SK-N-SH (cell line): ENCODE data around the gene NUP50. TPM values are rescaled to one million over a fixed set of nuclear protein-coding genes. Genes with fewer than 3 reads are reported as not detected.

Experiments used
- CTCF ChIA-PET: fragments of 300-600, 350-600 bp; formaldehyde crosslinking; extraction: SDS; loops from one replicate; lab custom pipeline; 2021; lab: Yijun Ruan, JAX
- POLR2A ChIA-PET: fragments of 350-600 bp; sonication (Branson Sonifier 250); formaldehyde crosslinking; extraction: SDS; loops from one replicate; lab custom pipeline; 2020; ENCODE audit warnings: antibody characterized with exemption, inconsistent platforms; lab: Yijun Ruan, JAX
- DNase-seq: peaks from one replicate; pipeline ENCODE4 v3.0.0; 2012
- H2AFZ ChIP-seq: fragments of 200-600 bp; sonication (generic); 2 replicates; pipeline ENCODE4 v1.8.1; 2016; ENCODE audit warnings: antibody characterized with exemption, mild to moderate bottlenecking, low read depth
- H3F3A ChIP-seq: fragments of 200-600 bp; sonication (generic); replicated peaks from 2 replicates; pipeline ENCODE3; 2016; ENCODE audit warnings: antibody characterized with exemption, mild to moderate bottlenecking; ENCODE audit not compliant: insufficient read depth
- H3K27ac ChIP-seq, 2 experiments: fragments of 200-500 bp in 1 of 2; fragments of 200-600 bp in 1 of 2; sonication (Bioruptor generic) in 1 of 2; sonication (generic), shearing (Covaris generic) in 1 of 2; 2 replicates each; pipeline versions ENCODE4 v1.5.1 to v1.6.1; 2014 to 2016; ENCODE audit warnings: low read depth in 2 of 2, inconsistent platforms in 1 of 2, low read length in 1 of 2, mild to moderate bottlenecking in 1 of 2, mixed read lengths in 1 of 2
- H3K27me3 ChIP-seq: fragments of 200-600 bp; sonication (generic), shearing (Covaris generic); 2 replicates; pipeline ENCODE4 v1.6.1; 2016; ENCODE audit warnings: mixed run types; ENCODE audit not compliant: insufficient read depth
- H3K36me3 ChIP-seq, 2 experiments: fragments of 200-500 bp in 1 of 2; fragments of 200-600 bp in 1 of 2; sonication (Bioruptor generic) in 1 of 2; sonication (generic) in 1 of 2; replicated peaks in 1 of 2; 2 replicates each; pipeline versions ENCODE3 to v1.5.1; 2014 to 2016; ENCODE audit warnings: low read length in 1 of 2, mild to moderate bottlenecking in 1 of 2; ENCODE audit not compliant: insufficient read depth in 2 of 2, control insufficient read depth in 1 of 2
- H3K4me1 ChIP-seq, 2 experiments: fragments of 200-500 bp in 1 of 2; fragments of 200-600 bp in 1 of 2; sonication (Bioruptor generic) in 1 of 2; sonication (generic), shearing (Covaris generic) in 1 of 2; 2 replicates each; pipeline versions ENCODE4 v1.5.1 to v1.6.1; 2014 to 2016; ENCODE audit warnings: low read depth in 1 of 2, low read length in 1 of 2, mixed run types in 1 of 2; ENCODE audit not compliant: insufficient read depth in 2 of 2, control insufficient read depth in 1 of 2
- H3K4me2 ChIP-seq: fragments of 200-600 bp; sonication (generic), shearing (Covaris generic); 2 replicates; pipeline ENCODE4 v1.6.1; 2017; ENCODE audit warnings: mixed run types
- H3K4me3 ChIP-seq, 2 experiments: fragments of 200-500 bp in 1 of 2; fragments of 200-600 bp in 1 of 2; sonication (Bioruptor generic) in 1 of 2; sonication (generic), shearing (Covaris generic) in 1 of 2; 2 replicates each; pipeline versions ENCODE4 v1.5.1 to v1.8.1; 2014 to 2016; ENCODE audit warnings: low read depth in 2 of 2, inconsistent platforms in 1 of 2, low read length in 1 of 2, mild to moderate bottlenecking in 1 of 2, mixed read lengths in 1 of 2, moderate library complexity in 1 of 2
- H3K79me2 ChIP-seq: fragments of 200-600 bp; sonication (generic); 2 replicates; pipeline ENCODE4 v1.8.1; 2017; ENCODE audit warnings: mild to moderate bottlenecking; ENCODE audit not compliant: insufficient read depth
- H3K9ac ChIP-seq: fragments of 200-600 bp; sonication (generic); 2 replicates; pipeline ENCODE4 v1.6.1; 2017; ENCODE audit warnings: mixed run types
- H3K9me2 ChIP-seq: fragments of 200-600 bp; sonication (generic); 2 replicates; pipeline ENCODE4 v1.6.1; 2017; ENCODE audit warnings: mixed run types
- H3K9me3 ChIP-seq: fragments of 200-600 bp; sonication (generic); 2 replicates; pipeline ENCODE4 v1.6.1; 2017; ENCODE audit warnings: mixed run types, mild to moderate bottlenecking, moderate library complexity
- H4K20me1 ChIP-seq: fragments of 200-600 bp; sonication (generic); 2 replicates; pipeline ENCODE4 v1.6.1; 2017; ENCODE audit warnings: mild to moderate bottlenecking, mixed run types; ENCODE audit not compliant: insufficient read depth
- CHD2 ChIP-seq: fragments of 150-350 bp; IDR thresholded peaks from 2 replicates; pipeline ENCODE4 v1.6.1; 2018; ENCODE audit warnings: low read length; ENCODE audit not compliant: partially characterized antibody
- EP300 ChIP-seq, 2 experiments: IDR thresholded peaks; 2 replicates each; pipeline versions ENCODE4 v1.4.0 to v1.6.1; 2012; ENCODE audit warnings: borderline replicate concordance in 1 of 2, low read depth in 1 of 2, low read length in 1 of 2
- GABPA ChIP-seq: IDR thresholded peaks from 2 replicates; pipeline ENCODE4 v1.4.0; 2012; ENCODE audit warnings: low read depth, mild to moderate bottlenecking
- GATA2 ChIP-seq: sonication (generic); formaldehyde crosslinking; IDR thresholded peaks from 2 replicates; pipeline ENCODE4 v1.5.0; 2020; ENCODE audit warnings: mild to moderate bottlenecking, missing genetic modification reagents
- JUND ChIP-seq: IDR thresholded peaks from 2 replicates; pipeline ENCODE4 v1.4.0; 2012
- NRF1 ChIP-seq: IDR thresholded peaks from 2 replicates; pipeline ENCODE4 v1.6.1; 2012; ENCODE audit warnings: low read depth, mild to moderate bottlenecking, low read length
- PBX3 ChIP-seq: IDR thresholded peaks from 2 replicates; pipeline ENCODE4; 2012
- RCOR1 ChIP-seq: fragments of 150-350 bp; IDR thresholded peaks from 2 replicates; pipeline ENCODE4 v1.6.1; 2017; ENCODE audit warnings: antibody characterized with exemption, low read length
- RFX5 ChIP-seq: IDR thresholded peaks from 2 replicates; pipeline ENCODE4 v1.6.1; 2012; ENCODE audit warnings: mild to moderate bottlenecking, improper control_type of control experiment, low read length
- SIN3A ChIP-seq: IDR thresholded peaks from 2 replicates; pipeline ENCODE4 v1.6.1; 2012; ENCODE audit warnings: low read depth, mild to moderate bottlenecking, low read length, moderate library complexity, borderline replicate concordance
- SMC3 ChIP-seq: IDR thresholded peaks from 2 replicates; pipeline ENCODE4 v1.6.1; 2012; ENCODE audit warnings: low read depth, low read length, improper control_type of control experiment
- TAF1 ChIP-seq: IDR thresholded peaks from 2 replicates; pipeline ENCODE4 v1.6.1; 2012; ENCODE audit warnings: low read depth, mild to moderate bottlenecking, low read length, moderate library complexity, borderline replicate concordance
- TCF12 ChIP-seq: IDR thresholded peaks from 2 replicates; pipeline ENCODE4 v1.4.0; 2012
- USF1 ChIP-seq: IDR thresholded peaks from 2 replicates; pipeline ENCODE4 v1.4.0; 2012; ENCODE audit warnings: low read depth, borderline replicate concordance
- WGBS: methylation state at CpG from one replicate; pipeline ENCODE4 v1.1.6; 2017; ENCODE audit warnings: low lambda C conversion rate; 5-methylcytosine and 5-hydroxymethylcytosine counted together
- polyA plus RNA-seq, 3 experiments: library from polyadenylated mRNA; depleted of rRNA; stranded (reverse); fragments of >200 nt; gene quantifications; 2 replicates each; pipeline ENCODE4 v1.2.3, GENCODE V29; 2012

NUP50 gene
- polyA plus RNA-seq, 1 of the 3 experiments (the other 2 are of a cell fraction) = 4.7 TPM

GRCh38 chr22:45157907-45158306 is 5.8 kb upstream of the NUP50 start:
- peaks cover 51% of the 10 kb centered on the region for H3K79me2 ChIP-seq
- POLR2A ChIA-PET = no interaction called here
- no peaks in the 10 kb centered on the region for H3K9me2 ChIP-seq
- H3F3A ChIP-seq = no peaks in the 10 kb centered on the region
- WGBS = 73% methylated on average over 3 of the region's 3 CpGs
- CTCF ChIA-PET = interaction anchor here (2.0 to 2.1 kb wide), 2 partner anchors 51 to 63 kb away, joined by 6 to 7 read pairs; no protein-coding TSS in a partner anchor
- H3K36me3 ChIP-seq = peaks cover 6 to 11% of the 10 kb centered on the region in 2 experiments
- H3K27me3 ChIP-seq = no peaks in the 10 kb centered on the region
- no peaks in the 10 kb centered on the region for H3K9me3 ChIP-seq
- H2AFZ ChIP-seq = no peak overlapping the region
- no peak overlapping the region for H3K9ac ChIP-seq
- H3K4me1 ChIP-seq = peaks cover 21 to 39% of the 10 kb centered on the region in 2 experiments; a peak in 3 of 4 replicates
- no peak overlapping the region for H3K4me3 ChIP-seq
- no peaks in the 10 kb centered on the region for H4K20me1 ChIP-seq
- peak; percentile 56 for DNase-seq
- TF ChIP-seq TCF12 = peak; percentile 61; the same call in 1 of the 2 replicates
- TF ChIP-seq SMC3 = no peak
- peak; percentile 72 for TF ChIP-seq CHD2
- no peak for TF ChIP-seq TAF1
- TF ChIP-seq NRF1 = no peak
- peak in 1 of 2 experiments; percentile 87; a peak in 2 of 4 replicates for TF ChIP-seq EP300 (IDR thresholded peaks at IDR 0.05; ENCODE audit: borderline replicate concordance in 1 of 2, low read depth in 1 of 2, low read length in 1 of 2)
- TF ChIP-seq RCOR1 = peak; percentile 93
- no peak for TF ChIP-seq RFX5
- peak; percentile 95 for TF ChIP-seq GATA2 (CRISPR knock-in tag)
- no peak overlapping the region for H3K4me2 ChIP-seq
- no peak overlapping the region for H3K27ac ChIP-seq

GRCh38 chr22:45159652-45160462 is 3.9 kb upstream of the NUP50 start:
- H3K79me2 ChIP-seq = peaks cover 65% of the 10 kb centered on the region
- H3K4me2 ChIP-seq = no peak overlapping the region
- 47% methylated on average over 5 of the region's 5 CpGs for WGBS
- peak overlapping the region in 1 of 2 experiments; percentile 39; a peak in 1 of 4 replicates for H3K27ac ChIP-seq
- no peak overlapping the region for H3K9ac ChIP-seq
- peaks cover 6 to 11% of the 10 kb centered on the region in 2 experiments for H3K36me3 ChIP-seq
- no peak for TF ChIP-seq PBX3
- TF ChIP-seq RFX5 = no peak
- TF ChIP-seq RCOR1 = peak; percentile 39; the same call in 1 of the 2 replicates
- no peak for TF ChIP-seq JUND
- TF ChIP-seq SIN3A = no peak
- no peak for TF ChIP-seq USF1
- no peak for TF ChIP-seq TCF12
- TF ChIP-seq EP300 (IDR thresholded peaks at IDR 0.05; ENCODE audit: borderline replicate concordance in 1 of 2, low read depth in 1 of 2, low read length in 1 of 2) = no peak
- TF ChIP-seq GABPA = no peak
- no peaks in the 10 kb centered on the region for H3K9me2 ChIP-seq
- H2AFZ ChIP-seq = no peak overlapping the region
- H4K20me1 ChIP-seq = no peaks in the 10 kb centered on the region
- no peak overlapping the region for H3K4me3 ChIP-seq
- H3K4me1 ChIP-seq = peaks cover 21 to 39% of the 10 kb centered on the region in 2 experiments; a peak in 3 of 4 replicates
- H3F3A ChIP-seq = no peaks in the 10 kb centered on the region
- H3K27me3 ChIP-seq = no peaks in the 10 kb centered on the region
- ChIA-PET CTCF (interaction anchor here (1.0 to 2.0 kb wide), 6 partner anchors 10 to 86 kb away, joined by 3 to 7 read pairs (median 4); no protein-coding TSS in a partner anchor), POLR2A (no interaction called here)
- DNase-seq = no peak
- H3K9me3 ChIP-seq = no peaks in the 10 kb centered on the region
